Loucy (cell line): ENCODE data around the gene CZIB.

Experiments
- H2AFZ ChIP-seq: fragments of 200-600 bp; sonication (generic); 2 replicates; pipeline ENCODE4 v1.6.0; 2016; ENCODE audit warnings: antibody characterized with exemption, mild to moderate bottlenecking, low read length, moderate library complexity
- H3F3A ChIP-seq: fragments of 200-600 bp; 2 replicates; pipeline ENCODE4 v1.6.0; 2016; ENCODE audit warnings: antibody characterized with exemption, low read depth, mild to moderate bottlenecking
- H3K27me3 ChIP-seq: fragments of 200-600 bp; sonication (generic); 2 replicates; pipeline ENCODE4 v1.6.1; 2014; ENCODE audit warnings: low read length, mild to moderate bottlenecking; ENCODE audit not compliant: insufficient read depth, poor library complexity, severe bottlenecking
- H3K36me3 ChIP-seq: fragments of 200-600 bp; sonication (generic); 2 replicates; pipeline ENCODE4 v1.6.1; 2016; ENCODE audit warnings: low read length; ENCODE audit not compliant: insufficient read depth
- H3K4me1 ChIP-seq: fragments of 200-600 bp; sonication (generic); 2 replicates; pipeline ENCODE4 v1.5.1; 2014; ENCODE audit warnings: low read length, mild to moderate bottlenecking; ENCODE audit not compliant: insufficient read depth, poor library complexity, severe bottlenecking
- H3K4me2 ChIP-seq: fragments of 200-600 bp; sonication (generic); 2 replicates; pipeline ENCODE4 v1.6.0; 2014; ENCODE audit warnings: antibody characterized with exemption, low read length, low read depth, mild to moderate bottlenecking; ENCODE audit not compliant: poor library complexity, severe bottlenecking
- H3K4me3 ChIP-seq: fragments of 200-600 bp; sonication (generic); 2 replicates; pipeline ENCODE4 v1.5.1; 2014; ENCODE audit warnings: low read length, mild to moderate bottlenecking, mixed read lengths; ENCODE audit not compliant: poor library complexity, severe bottlenecking
- H3K79me2 ChIP-seq: fragments of 200-600 bp; sonication (generic); 2 replicates; pipeline ENCODE4 v1.6.1; 2014; ENCODE audit warnings: low read length; ENCODE audit not compliant: insufficient read depth
- H3K9ac ChIP-seq: fragments of 200-600 bp; sonication (generic); 2 replicates; pipeline ENCODE4 v1.6.0; 2014; ENCODE audit warnings: mild to moderate bottlenecking, low read depth, low read length, moderate library complexity; ENCODE audit not compliant: poor library complexity, severe bottlenecking
- H3K9me2 ChIP-seq: fragments of 200-600 bp; sonication (generic); replicated peaks from 2 replicates; pipeline ENCODE4 v1.6.1; 2016; ENCODE audit warnings: low read depth, low read length, mixed read lengths
- H3K9me3 ChIP-seq: fragments of 200-600 bp; sonication (generic); 2 replicates; pipeline ENCODE4 v1.6.1; 2014; ENCODE audit warnings: mild to moderate bottlenecking, antibody characterized with exemption, low read length, low read depth; ENCODE audit not compliant: insufficient read depth
- H4K20me1 ChIP-seq: fragments of 200-600 bp; sonication (generic); 2 replicates; pipeline ENCODE4 v1.6.0; 2014; ENCODE audit warnings: antibody characterized with exemption, low read length, mild to moderate bottlenecking; ENCODE audit not compliant: insufficient read depth, poor library complexity, severe bottlenecking
- CTCF ChIP-seq: fragments of 200-600 bp; sonication (generic); conservative IDR thresholded peaks from 2 replicates; pipeline ENCODE4 v1.5.1; 2014; ENCODE audit warnings: mild to moderate bottlenecking, antibody characterized with exemption, low read length
- EZH2phosphoT487 ChIP-seq: fragments of 200-600 bp; IDR thresholded peaks from 2 replicates; pipeline ENCODE4 v1.6.1; 2018; ENCODE audit warnings: antibody characterized with exemption, mild to moderate bottlenecking, moderate library complexity, borderline replicate concordance

Gene CZIB

GRCh38 chr1:53190210-53190611 is 30.2 kb downstream of the CZIB start:
- H2AFZ ChIP-seq: no peak overlapping the region
- no peaks in the 10 kb centered on the region for H3K4me1 ChIP-seq
- H3K27me3 ChIP-seq: no peaks in the 10 kb centered on the region
- H3K79me2 ChIP-seq: no peaks in the 10 kb centered on the region
- H3K9me3 ChIP-seq: no peaks in the 10 kb centered on the region
- no peaks in the 10 kb centered on the region for H3K9me2 ChIP-seq
- no peak overlapping the region for H3K9ac ChIP-seq
- H4K20me1 ChIP-seq: no peaks in the 10 kb centered on the region
- H3K4me2 ChIP-seq: no peak overlapping the region
- no peaks in the 10 kb centered on the region for H3K36me3 ChIP-seq
- TF ChIP-seq CTCF (no peak), EZH2phosphoT487 (no peak)
- no peaks in the 10 kb centered on the region for H3F3A ChIP-seq
- no peak overlapping the region for H3K4me3 ChIP-seq

GRCh38 chr1:53189061-53189460 is 31.4 kb downstream of the CZIB start:
- H3K4me2 ChIP-seq: no peak overlapping the region
- H3F3A ChIP-seq: no peaks in the 10 kb centered on the region
- H3K36me3 ChIP-seq: no peaks in the 10 kb centered on the region
- H3K9ac ChIP-seq: no peak overlapping the region
- H3K27me3 ChIP-seq: no peaks in the 10 kb centered on the region
- no peaks in the 10 kb centered on the region for H3K79me2 ChIP-seq
- H3K9me2 ChIP-seq: no peaks in the 10 kb centered on the region
- H2AFZ ChIP-seq: no peak overlapping the region
- no peaks in the 10 kb centered on the region for H3K9me3 ChIP-seq
- TF ChIP-seq EZH2phosphoT487: no peak
- TF ChIP-seq CTCF: no peak
- H4K20me1 ChIP-seq: no peaks in the 10 kb centered on the region
- no peak overlapping the region for H3K4me3 ChIP-seq
- no peaks in the 10 kb centered on the region for H3K4me1 ChIP-seq

- Histone ChIP-seq H3K4me2 (no peak overlapping the region), H3K9ac (no peak overlapping the region), H3K9me2 (no peaks in the 10 kb centered on the region), H3K36me3 (no peaks in the 10 kb centered on the region), H3K79me2 (no peaks in the 10 kb centered on the region), H3K4me1 (no peaks in the 10 kb centered on the region), H3K4me3 (no peak overlapping the region), H3K9me3 (no peaks in the 10 kb centered on the region), H2AFZ (no peak overlapping the region), H3F3A (no peaks in the 10 kb centered on the region), H4K20me1 (no peaks in the 10 kb centered on the region), H3K27me3 (no peaks in the 10 kb centered on the region)
- TF ChIP-seq CTCF (no peak), EZH2phosphoT487 (no peak)
Observed at GRCh38 chr1:53188099-53188498, 32.3 kb downstream of the CZIB start.
